Measurements from ENCODE around the gene TGM5.
"Not testable (repeated sequence)": the region's sequence is repeated elsewhere in the genome, so short reads cannot be mapped to it uniquely, and the experiment has no call there.

TGM5 gene

DNA sequence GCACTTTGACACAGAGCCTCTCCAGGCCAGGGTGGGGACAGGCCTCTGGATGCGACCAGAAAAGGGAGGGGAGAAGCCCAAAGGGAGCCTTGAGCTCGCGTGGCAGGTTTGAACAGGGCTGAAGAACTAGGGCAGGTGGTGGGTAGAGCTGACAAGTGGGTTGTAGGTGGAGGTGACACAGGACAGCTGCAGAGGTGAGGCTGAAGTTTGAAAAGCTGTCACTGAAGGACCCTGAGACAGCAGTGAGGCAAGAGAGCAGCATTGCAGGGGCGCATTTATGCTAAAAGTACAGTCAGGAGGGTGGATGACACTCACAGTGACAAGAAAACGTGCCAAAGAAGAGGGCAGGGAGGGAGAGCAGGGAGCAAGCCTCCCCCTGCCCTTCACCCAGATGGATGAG lies 24.1 kb downstream of the TGM5 start:
- no peak for DNase-seq

DNA sequence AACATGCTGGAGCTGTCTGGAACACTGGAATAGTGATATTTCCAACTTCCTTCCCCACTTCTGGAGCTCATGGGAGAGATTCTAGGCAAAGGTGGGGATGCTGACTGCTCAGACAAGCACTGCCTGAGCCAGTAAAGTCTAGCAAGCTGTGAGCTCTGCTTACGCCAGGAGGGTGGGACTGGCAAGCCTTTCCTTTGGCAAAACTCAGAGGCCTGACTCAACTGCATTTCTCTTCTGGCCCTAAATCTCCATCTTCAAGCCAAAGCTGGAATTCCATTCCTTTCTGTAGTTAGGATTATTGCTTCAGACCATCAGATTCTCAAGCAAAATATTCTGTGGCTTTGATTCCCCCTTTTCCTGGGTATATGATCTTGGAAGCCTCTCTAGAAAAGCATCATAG lies 25.6 kb downstream of the TGM5 start:
- no peak for DNase-seq

DNA sequence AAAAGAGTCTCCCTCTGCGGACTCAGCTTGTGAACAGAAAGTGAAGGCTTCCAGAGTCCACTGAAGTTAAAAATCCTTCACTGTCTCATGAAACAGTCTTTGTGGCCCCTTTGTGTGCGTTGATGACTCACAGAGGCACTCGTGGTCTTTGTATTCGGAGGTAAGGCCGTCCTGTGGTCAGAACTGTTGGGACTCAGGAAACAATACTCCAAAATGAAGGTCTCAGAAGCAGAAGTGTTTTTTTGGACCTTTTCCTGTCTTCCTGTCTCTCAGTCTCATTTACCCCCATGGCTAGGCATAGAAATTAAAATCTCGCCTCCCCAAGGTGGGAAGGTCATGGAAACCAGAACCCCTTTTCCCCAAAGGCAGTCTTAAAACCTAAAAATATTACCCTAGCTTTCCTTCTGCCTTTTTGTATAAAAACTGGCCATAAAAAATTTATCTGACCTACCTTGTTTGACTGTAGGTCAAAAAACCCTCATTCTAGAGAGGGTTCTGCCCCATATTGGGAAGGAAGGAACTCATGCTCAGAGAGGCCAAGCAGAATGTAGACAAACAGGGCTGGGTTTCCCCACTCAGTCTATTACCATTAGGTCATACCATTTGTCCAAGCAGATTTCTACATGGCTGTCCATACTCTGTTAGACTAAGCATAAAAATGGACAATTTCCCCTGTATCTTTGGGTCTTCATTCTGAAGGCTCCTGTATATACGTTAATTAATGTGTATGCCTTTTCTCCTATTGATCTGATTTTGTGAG lies 26.8 kb downstream of the TGM5 start:
- DNase-seq: no peak

DNA sequence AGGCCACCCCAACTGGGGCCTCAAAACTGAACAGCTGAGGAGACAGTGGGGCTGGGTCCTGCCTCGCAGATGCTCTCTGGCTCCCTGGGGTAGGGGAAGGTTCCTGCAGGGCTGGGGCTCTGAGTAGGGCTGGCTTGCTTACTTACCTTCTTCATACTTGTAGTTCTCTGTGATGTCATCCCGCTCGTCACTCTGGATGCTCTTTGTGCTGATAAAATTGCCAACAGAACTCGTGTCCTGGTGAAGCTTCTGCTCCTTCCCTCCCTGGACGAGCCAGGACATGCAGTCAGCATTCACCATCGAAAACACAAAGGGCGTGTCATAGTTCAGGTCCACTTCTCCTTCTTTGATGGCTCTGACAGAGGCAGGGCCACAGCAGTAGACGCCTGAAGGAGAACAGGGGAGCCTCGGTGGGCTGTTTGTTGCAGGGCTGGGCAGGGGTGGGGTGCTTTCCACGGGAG lies 28.0 kb downstream of the TGM5 start:
- DNase-seq: no peak

DNA sequence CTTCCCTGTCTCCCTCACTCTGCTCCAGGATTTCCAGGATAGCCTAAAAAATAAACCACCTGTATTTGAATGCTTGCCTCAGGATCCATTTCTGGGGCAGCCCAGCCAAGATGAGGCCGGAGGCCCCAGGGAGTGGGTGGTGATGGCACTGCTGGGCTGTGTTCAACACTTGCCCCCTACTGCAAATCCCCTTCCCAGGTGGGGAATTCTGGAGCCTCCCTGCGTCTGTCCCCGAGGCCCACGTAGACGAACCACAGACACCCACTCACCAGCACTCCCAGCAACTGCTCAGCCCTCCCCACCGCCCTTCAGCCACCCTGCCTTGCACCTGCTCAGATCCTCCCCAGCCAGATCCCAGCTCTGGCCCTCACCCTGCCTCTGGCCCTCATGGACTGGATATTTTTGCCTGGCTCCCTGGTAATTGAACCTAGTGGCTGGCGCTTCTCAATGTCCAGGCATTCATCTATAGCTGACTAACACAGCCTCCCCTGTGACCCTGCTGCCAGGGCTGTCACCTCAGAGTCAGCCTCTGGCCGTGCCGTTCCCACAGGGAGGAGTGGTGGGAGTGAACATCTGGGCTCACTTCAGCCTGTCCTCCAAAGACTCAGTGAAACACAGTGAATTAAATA lies 28.8 kb downstream of the TGM5 start:
- no peak for DNase-seq

DNA sequence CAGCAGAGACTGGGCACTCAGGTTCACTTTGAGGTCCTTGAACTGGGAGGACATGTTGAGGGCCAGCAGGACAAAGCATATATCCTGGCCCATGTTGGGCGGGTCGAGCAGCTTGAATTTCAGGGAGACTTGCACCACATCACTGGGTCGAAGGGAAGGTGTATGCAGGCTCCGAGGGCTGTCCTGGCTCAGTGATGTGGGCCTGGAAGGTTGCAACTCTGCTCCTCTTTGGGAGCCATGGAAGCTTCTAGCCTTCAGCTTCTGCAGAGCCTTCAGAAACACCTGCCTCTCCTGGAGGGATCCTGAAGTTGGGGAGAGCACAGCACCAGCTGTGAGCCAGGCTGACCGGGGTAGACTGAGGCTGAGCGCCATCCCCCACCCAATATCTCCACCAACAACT lies 31.2 kb downstream of the TGM5 start:
- DNase-seq: no peak

DNA sequence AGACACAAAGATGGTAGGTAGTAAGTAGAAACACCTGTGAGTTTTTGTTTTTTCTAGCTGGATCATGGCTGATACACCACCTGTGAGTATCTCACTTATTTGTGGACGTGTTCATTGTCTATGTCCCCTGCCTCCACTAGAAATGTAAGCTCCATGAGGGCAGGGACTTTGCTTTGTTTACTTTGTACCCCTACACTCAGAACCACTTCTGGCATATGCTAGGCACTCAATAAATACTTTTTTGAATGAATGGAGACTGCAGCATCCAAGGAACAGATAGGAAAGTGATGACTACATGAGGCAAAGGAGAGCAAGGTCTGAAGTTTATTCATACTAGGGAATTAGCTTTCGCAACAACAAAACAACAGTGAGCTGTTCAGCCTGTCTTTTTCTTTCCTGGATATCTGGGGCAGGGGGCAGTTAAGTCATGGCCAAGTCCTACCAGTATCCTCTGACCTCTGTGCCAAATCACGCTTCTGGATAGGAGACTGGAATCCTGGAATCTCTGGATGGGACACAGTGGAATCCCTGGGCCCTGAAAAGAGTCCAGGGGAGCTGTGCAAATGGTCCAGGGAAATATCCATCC lies 34.3 kb downstream of the TGM5 start:
- DNase-seq: no peak

DNA sequence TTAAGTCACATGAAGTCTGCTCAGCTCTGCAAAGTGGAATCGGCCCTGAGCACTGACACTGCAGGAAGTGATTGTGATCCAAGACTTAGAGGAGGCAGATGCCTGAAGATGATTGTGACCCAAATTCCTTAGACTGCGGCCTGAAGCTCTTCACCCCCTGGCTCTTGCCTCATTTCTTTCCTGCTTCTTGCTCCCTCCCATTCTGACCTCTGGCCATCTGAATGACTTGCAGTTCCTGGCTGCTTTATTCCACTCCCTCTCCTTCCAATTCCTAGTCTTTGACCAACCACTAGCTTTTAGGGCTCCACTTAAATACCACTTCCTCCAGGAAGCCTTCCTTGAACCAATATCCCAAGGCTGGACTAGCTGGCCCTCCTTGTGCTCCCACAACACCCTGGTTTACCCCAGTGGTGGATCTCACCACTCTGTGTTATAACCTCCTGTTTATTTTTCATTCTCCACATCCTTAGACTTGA lies 36.0 kb downstream of the TGM5 start:
- no peak for DNase-seq

DNA sequence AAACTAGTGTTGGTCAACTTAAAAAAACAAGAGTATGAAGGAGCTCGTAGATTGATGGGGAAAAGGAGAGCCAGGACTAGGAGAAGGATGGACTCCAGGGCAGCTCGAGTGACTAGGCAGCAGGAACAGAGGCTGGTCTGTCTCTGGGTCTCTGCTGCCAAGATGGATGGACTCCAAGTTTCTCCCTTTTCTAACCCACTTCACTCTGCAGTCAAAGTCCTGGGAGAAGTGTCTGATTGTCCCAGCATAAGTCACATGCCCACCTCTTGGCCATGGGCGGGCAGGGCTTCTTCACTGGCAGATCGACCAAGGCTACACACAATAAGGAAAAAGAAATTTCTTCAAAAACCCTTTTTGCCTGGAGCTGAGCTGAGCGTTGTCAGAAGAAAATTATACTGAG lies 36.8 kb downstream of the TGM5 start:
- DNase-seq: no peak

DNA sequence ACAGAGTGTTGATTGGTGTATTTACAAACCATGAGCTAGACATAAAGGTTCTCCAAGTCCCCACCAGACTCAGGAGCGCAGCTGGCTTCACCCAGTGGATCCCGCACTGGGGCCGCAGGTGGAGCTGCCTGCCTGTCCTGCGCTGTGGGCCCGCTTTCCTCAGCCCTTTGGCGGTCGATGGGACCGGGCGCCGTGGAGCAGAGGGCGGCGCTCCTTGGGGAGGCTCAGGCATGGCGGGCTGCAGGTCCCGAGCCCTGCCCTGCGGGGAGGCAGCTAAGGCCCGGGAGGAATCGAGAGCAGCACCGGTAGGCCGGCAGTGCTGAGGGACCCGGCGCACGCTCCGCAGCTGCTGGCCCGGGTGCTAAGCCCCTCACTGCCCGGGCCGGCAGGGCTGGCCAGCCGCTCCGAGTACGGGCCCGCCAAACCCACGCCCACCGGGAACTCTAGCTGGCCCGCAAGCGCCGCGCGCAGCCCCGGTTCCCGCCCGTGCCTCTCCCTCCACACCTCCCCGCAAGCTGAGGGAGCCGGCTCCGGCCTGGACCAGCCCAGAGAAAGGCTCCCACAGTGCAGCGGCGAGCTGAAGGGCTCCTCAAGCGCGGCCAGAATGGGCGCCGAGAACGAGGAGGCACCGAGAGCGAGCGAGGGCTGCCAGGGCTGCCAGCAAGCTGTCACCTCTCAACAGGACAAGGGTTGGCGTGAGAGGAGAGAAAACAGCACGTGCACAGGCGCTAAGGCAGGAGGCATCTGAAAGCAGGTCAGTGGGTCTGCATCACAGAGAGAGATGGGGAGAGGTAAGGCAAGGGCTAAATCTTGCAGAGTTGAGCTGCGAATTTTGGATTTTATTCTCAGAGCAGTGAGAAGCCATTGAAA lies 40.1 kb downstream of the TGM5 start:
- DNase-seq: no peak

DNA sequence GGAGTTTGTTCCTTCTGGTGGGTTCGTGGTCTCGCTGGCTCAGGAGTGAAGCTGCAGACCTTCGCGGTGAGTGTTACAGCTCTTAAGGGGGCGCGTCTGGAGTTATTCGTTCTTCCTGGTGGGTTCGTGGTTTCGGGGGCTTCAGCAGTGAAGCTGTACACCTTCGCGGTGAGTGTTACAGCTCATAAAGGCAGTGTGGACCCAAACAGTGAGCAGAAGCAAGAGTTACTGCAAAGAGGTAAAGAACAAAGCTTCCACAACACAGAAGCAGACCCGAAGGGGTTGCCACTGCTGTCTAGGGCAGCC lies 40.8 kb downstream of the TGM5 start:
- not testable (repeated sequence) for DNase-seq

DNA sequence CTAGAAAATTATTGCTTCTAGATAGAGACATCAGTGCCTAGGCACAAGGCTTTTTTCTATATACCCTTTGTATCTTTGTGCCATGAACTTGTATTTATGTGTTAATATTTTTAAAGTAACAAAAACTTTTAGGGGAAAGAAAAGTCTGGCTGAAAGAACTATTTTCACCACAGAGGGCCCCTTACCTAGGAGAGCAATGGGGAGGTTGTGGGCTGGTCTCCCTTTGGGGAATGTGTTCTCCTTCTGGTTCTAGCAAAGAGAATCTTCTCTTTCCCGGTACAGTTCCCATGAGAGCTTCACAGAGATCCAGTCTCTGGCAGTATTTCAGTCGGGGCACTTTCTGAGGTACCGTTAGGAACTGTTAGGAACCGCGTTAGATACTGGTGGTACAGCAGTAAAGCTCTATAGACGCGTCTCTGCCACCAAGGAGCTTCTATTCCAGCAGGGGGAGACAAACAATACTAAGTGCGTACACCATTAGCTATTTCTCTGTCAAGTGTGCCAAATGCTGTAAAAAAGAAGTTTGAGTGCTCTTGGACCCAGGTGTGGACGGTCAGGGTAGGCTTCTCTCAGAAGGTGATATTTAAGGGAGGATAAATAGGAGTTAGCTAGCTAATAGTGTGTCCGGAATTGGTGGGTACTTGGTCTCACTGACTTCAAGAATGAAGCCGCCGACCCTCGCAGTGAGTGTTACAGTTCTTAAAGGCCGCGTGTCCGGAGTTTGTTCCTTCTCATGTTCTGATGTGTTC lies 41.4 kb downstream of the TGM5 start:
- DNase-seq: peak; percentile 17

DNA sequence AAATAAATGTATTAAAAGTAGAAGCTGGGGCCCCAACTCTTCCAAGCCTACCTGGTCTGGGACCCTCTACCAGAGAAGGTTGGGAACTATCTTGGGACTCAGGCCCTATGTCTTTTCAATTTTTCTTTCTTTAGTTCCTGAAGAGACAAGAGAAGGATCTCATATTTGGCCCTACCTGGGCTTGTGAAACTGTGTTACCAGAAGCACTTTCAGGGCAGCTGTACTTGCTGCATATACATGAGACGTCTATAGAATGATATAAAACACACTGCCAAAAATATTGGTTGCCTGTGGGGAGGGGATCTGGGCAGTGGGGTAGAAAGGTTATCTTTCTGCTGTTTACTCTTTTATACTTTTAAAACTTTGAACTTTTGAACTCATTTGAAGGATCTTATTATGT lies 45.3 kb downstream of the TGM5 start:
- DNase-seq: no peak

DNA sequence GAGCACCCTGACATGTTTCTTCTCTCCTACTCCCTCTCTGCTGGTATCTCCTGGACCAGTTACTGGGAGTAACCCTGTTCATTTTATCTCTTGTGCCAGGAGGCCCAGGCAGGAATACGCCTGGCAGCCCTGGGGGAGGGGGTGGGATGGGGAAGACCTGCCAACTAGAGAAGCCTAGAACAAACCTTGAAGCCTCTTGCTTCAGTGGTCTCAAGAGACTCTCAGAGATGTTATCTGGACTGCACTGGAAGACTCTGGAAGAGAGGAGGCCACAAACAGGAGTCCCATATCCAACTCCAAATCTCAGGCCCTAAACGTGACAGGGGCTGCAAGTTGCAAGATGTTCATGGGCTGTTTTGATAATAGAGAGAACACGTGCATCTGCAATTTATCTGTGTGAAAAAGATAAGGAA lies 45.7 kb downstream of the TGM5 start, which contains the start of gene EPB42:
Gene EPB42 (minus strand): TSS at position 28 of the 413 bp plus-strand sequence. CDS start 193 bp downstream, outside the sequence.
- no peak for DNase-seq

DNA sequence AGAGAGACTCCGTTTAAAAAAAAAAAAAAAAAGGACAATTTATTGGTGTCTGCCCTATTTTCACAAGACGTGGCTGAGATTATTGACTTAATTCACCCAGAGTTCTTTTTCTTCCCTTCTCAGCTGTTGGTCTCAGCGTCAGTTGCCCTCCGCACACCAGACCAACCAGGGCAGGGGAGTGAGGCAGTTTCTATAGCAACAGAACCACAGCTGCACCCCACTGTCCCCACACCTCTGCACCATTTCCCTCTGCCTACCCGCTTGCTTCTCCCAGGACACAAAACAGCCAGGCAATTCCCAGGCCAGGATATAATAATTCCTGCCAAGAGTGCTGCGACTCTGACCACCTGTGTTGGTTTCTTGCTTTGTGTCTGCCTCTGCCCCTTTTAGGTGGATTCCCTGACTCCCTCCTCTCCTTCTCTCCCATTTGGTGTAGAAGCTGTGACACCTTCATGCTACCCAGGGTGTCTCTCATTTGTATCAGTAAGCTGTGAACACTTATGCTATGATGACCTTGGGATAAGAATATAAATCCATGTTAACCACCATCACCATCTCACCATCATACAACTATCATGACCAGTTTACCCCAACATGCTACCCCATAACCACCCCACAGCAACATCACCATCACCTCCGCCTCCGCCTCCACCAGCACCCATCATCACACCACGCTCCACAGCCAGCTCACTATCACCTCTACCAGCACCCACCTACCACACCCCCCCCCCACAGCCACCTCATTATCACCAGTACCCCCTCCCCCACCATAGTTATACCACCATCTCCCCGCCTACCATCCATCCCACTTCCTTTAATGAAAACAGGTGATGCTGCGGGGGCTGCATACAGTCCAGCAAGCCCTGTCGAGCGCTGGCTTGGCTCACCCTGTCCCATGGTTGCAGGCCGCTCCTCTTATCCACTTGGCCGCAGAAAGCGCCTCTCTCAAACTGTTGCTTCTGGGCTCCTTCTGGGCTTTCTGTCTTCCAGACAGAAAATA lies 46.5 kb downstream of the TGM5 start:
- DNase-seq: no peak

DNA sequence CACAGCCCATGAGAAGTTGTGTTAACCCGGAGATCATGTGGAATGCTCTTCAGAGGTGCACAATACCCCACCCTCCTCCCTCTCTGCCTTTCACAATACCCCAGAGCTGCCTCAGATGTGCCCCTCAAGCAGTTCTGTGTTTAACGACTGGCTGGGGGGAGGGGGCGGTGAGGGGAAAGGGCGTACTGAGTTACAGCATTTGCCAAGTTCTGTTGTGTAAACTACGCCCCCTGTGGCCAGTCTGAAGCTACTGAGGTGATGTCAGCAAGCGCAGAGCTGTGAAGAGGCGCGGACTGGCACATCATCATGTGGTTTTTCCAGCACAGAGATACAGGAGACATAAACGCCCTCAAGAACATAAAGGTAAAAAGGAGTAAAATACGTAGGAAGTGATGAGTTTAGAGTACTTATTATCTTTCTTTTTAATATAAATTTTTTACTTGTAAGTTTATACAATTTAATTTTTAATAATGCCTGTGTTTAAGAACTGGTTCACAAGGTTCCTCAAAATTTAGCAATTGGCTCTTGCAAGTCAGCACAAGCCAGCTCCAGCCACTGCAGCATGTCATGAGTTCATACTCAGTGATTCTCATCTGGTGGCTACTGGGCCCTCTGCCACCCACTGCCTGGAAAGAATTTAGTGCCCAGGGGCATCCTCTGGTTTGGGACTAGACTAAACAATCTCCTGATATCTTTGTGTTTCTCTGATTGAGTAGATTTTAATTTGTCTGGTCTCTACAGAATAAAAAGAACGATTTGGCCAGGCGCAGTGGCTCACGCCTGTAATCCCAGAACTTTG lies 47.6 kb downstream of the TGM5 start:
- DNase-seq: no peak

DNA sequence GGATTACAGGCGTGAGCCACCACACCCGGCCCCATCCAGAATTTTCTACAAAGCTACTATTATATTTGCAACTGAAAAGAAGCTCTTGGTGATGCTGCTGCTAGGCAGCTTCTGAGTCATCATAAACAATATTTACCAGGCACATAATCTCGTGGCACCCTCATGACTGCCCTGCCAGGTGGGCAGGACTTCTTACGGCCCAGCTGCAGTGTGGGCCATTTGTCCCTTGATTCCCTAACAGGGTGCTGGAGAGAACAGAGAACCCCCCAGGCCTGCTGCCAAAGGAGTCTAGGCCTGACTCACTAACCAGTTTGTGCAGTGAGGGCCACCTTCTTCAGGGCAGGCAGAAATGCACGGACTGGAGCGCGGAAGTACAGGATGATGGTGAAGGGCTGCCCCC lies 50.8 kb downstream of the TGM5 start:
- DNase-seq: no peak

DNA sequence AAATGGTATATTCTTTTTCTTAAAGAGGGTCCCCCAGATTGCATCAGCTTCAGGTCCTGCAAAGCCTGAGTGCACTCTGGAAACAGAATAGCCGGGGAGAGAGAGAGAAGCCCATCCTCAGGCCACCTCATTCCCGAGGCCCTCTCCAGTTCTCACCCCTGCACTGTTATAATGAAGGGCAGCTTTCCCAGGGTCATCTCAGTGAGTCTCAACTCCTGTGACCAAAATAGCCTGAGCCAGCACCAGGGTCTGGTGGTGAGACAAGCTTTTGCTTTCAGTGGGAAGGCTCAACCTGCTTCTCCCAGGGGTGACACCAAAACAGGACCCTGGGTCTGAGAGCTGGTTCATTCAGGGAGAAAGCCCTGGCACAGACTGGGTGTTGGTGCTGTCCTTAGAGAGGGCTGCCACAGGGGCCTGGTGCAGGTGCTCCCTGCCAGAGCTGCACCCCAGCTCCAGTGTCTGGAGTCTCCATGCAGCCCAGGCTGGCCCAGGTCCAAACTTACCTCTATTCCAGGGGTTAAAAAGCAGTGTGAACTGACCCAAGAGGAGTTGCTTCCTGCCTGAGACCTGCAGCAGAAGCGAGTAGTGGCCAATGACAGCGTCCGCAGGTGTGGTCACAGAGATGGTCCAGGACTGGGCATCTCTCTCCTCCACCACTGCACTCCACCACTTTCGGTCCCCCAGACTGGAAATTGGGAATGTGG lies 52.0 kb downstream of the TGM5 start:
- no peak for DNase-seq

DNA sequence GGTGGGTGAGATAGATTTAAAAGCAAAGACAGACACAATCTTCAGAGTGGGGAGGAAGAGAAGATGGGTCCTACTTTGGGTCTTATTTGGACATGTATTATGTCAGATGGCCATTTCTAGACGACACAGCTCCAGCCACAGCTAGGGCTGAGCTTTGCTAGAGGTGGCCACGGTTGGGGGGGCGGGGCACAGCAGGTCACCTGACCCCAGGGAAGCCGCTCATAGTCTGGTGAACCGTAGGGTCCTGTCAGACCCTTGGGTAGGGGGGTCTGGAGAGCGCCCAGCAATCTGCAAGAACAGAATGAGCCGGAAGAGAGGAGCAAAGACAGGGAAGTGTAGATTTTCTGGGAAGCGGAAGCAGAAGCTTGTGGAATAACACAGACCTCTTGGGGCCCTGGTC lies 52.6 kb downstream of the TGM5 start:
- no peak for DNase-seq

DNA sequence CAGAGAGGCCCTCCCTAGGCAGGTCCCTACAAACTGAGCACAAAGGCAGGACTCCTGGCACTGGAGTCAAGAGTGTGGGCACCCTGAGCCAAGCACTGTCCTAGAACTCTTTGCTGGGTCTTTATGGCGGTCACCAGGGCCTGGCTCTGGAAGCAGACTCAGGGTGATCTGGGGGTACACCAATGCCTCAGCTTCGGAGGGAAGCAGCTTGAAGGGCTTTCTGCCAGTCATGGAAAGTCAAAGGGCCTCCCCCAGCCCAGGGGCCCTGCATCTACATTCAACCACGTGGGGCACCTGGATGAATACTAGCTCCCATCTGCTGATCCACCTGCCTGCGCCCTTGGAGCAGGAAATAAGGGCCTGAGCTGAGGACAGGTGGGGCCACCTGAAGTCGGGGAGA lies 53.3 kb downstream of the TGM5 start:
- DNase-seq: no peak
